Psoas muscle (tissue), 8 donors: ENCODE measurements around the gene YIF1B. TPM values are rescaled to one million over a fixed set of nuclear protein-coding genes. Genes with fewer than 3 reads are reported as not detected.

ENCODE experiments used
- ATAC-seq, 4 donors: fragments of 200-7000 bp; cut with Tn5 transposase; one replicate each; pipeline ENCODE4 v1.9.1; 2020; ENCODE audit warnings: moderate library complexity in 3 of 4, mild to moderate bottlenecking in 2 of 4
- DNase-seq, 2 donors: peaks; one replicate each; pipeline ENCODE4 v3.0.0-alpha.2; 2020
- H3K27ac ChIP-seq: fragments of 200-600 bp; one replicate; pipeline ENCODE4 v1.8.0; 2022
- H3K27me3 ChIP-seq, 3 donors: fragments of 200-600 bp in 1 of 3; one replicate each; pipeline versions ENCODE4 v1.6.1 to v1.8.0; 2013 to 2022; ENCODE audit warnings: low read length in 2 of 3, mild to moderate bottlenecking in 2 of 3, moderate library complexity in 1 of 3; ENCODE audit not compliant: insufficient read depth in 3 of 3
- H3K36me3 ChIP-seq, 2 donors: fragments of 200-600 bp in 1 of 2; one replicate each; pipeline versions ENCODE4 v1.6.1 to v1.8.0; 2013 to 2022; ENCODE audit warnings: low read depth in 1 of 2, mild to moderate bottlenecking in 1 of 2, moderate library complexity in 1 of 2; ENCODE audit not compliant: insufficient read depth in 1 of 2
- H3K4me1 ChIP-seq: fragments of 200-600 bp; one replicate; pipeline ENCODE4 v1.8.0; 2022
- H3K4me3 ChIP-seq: fragments of 200-600 bp; one replicate; pipeline ENCODE4 v1.8.0; 2022; ENCODE audit warnings: mild to moderate bottlenecking
- H3K9me3 ChIP-seq: fragments of 200-600 bp; one replicate; pipeline ENCODE4 v1.8.0; 2022
- CTCF ChIP-seq: fragments of 200-600 bp; IDR thresholded peaks from one replicate; pipeline ENCODE4 v1.8.0; 2022; ENCODE audit warnings: antibody characterized with exemption
- WGBS, 3 donors: extraction: QIAGEN DNeasy Blood & Tissue Kit; methylation state at CpG; one replicate each; pipeline versions ENCODE4 v1.1.6 to v1.1.7; 2013; 5-methylcytosine and 5-hydroxymethylcytosine counted together
- intact Hi-C, 2 donors: fragments of 100-400 bp; cut with DNase I; formaldehyde crosslinking; loops; one replicate each; pipeline versions ENCODE4 v1.11.0 to v1.14.2; 2022
- polyA plus RNA-seq, 3 donors: library from polyadenylated mRNA; stranded (reverse); fragments of 200-250 nt; gene quantifications; one replicate each; pipeline ENCODE4 v1.2.3, GENCODE V29; 2013
- total RNA-seq, 4 donors: library from RNA; stranded (reverse); fragmentation: NEBNext Ultra II Directional in 2 of 4; extraction: Animal tissue kit (Norgen Biotek cat#: 25700) in 2 of 4; gene quantifications; one replicate each; pipeline versions ENCODE4 v1.2.1 to v1.2.4, GENCODE V29; 2021 to 2023
- donor health status: healthy with polysubstance abuse.
- donor health status: DM: no; HTN: no; CAD: no; lungs with moderate emphysema.
- donor health status: Bipolar disorder and iron deficiency.
- donor health status: healthy.
- donor health status: DM: yes; HTN: yes; CAD: no.
- donor health status: DM: no; HTN: no; CAD: no.
- donor health status: DM: no; HTN: no; CAD: no.
- donor health status: DM: yes; HTN: yes; CAD: no.

The YIF1B gene
- total and polyA plus RNA-seq, 7 donors: 20.1 to 57.7 (median 27.2) TPM

- no peaks in the 10 kb centered on the region for H3K36me3 ChIP-seq
- no peaks in the 10 kb centered on the region for H3K9me3 ChIP-seq
- H3K27me3 ChIP-seq: peaks cover 0 to 4% (median 0%) of the 10 kb centered on the region in 3 donors
- ATAC-seq (no peak), DNase-seq (no peak)
- TF ChIP-seq CTCF: no peak
- no peak overlapping the region for H3K27ac ChIP-seq
- 86 to 91% (median 88%) methylated on average over 5 of the region's 5 CpGs for WGBS, 3 donors
- intact Hi-C loops: no loop called here
- no peaks in the 10 kb centered on the region for H3K4me1 ChIP-seq
- no peak overlapping the region for H3K4me3 ChIP-seq
Observed at GRCh38 chr19:38285567-38285966, 30.2 kb downstream of the YIF1B start.

GRCh38 chr19:38284422-38284821 is 31.3 kb downstream of the YIF1B start:
- intact Hi-C loops: no loop called here
- no peak for DNase-seq
- Histone ChIP-seq H3K27ac (no peak overlapping the region), H3K9me3 (no peaks in the 10 kb centered on the region), H3K4me1 (no peaks in the 10 kb centered on the region), H3K4me3 (no peak overlapping the region), H3K36me3 (no peaks in the 10 kb centered on the region), H3K27me3 (peaks cover 0 to 4% (median 0%) of the 10 kb centered on the region in 3 donors)
- no peak for ATAC-seq
- no peak for TF ChIP-seq CTCF
- WGBS, 3 donors: 75 to 83% (median 82%) methylated on average over 7 of the region's 7 CpGs

GRCh38 chr19:38283271-38283670 is 32.5 kb downstream of the YIF1B start:
- no peak for TF ChIP-seq CTCF
- intact Hi-C loops: no loop called here
- WGBS, 3 donors: 90% methylated on average over 8 of the region's 8 CpGs
- Histone ChIP-seq H3K9me3 (no peaks in the 10 kb centered on the region), H3K4me1 (no peaks in the 10 kb centered on the region), H3K27ac (no peak overlapping the region), H3K36me3 (no peaks in the 10 kb centered on the region), H3K27me3 (no peaks in the 10 kb centered on the region), H3K4me3 (no peak overlapping the region)
- ATAC-seq (no peak), DNase-seq (no peak)

- no peaks in the 10 kb centered on the region for H3K9me3 ChIP-seq
- DNase-seq: no peak
- intact Hi-C loops: no loop called here
- H3K4me3 ChIP-seq: no peak overlapping the region
- no peak for ATAC-seq
- no peak overlapping the region for H3K27ac ChIP-seq
- 75 to 78% (median 77%) methylated on average over 7 of the region's 7 CpGs for WGBS, 3 donors
- no peak for TF ChIP-seq CTCF
- H3K4me1 ChIP-seq: no peaks in the 10 kb centered on the region
- H3K27me3 ChIP-seq: no peaks in the 10 kb centered on the region
- H3K36me3 ChIP-seq: no peaks in the 10 kb centered on the region
Observed at GRCh38 chr19:38281811-38282566, 33.8 kb downstream of the YIF1B start.
